NCI-H226 (cell line): ENCODE data around the gene NUDT3.
"Not testable (repeated sequence)": the region's sequence is repeated elsewhere in the genome, so short reads cannot be mapped to it uniquely, and the experiment has no call there.

Experiments
- DNase-seq: peaks from one replicate; pipeline ENCODE4 v3.0.0-alpha.2; 2015

NUDT3 gene

DNA sequence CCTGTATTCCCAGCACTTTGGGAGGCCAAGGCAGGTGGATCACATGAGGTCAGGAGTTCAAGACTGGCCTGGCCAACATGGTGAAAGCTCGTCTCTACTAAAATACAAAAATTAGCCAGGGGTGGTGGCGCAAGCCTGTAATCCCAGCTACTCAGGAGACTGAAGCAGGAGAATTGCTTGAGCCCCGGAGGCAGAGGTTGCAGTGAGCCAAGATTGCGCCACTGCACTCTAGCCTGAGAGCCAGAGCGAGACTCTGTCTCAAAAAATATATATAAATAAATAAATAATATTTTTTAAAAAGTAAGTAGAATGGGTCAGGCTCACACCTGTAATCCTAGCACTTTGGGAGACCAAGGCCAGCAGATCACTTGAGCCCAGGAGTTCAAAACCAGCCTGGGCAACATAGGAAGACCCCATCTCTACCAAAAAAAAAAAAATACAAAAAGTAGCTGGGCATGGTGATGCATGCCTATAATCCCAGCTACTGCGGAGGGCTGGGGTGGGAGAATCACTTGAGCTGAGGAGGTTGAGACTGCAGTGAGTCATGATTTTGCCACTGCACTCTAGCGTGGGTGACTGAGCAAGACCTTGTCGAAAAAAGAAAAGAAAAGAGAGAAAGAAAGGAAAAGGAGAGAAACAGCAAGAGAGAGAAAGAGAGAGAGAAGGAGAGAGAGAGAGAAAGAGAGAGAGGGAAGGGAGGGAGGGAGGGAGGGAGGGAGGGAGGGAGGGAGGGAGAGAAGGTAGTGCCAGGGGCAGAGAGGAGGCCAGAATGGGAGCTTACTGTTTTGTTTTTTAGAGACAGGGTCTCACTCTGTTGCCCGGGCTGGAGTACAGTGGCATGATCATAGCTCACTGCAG is 26.5 kb downstream of the NUDT3 start:
- peak; percentile 11 for DNase-seq

- DNase-seq, result not testable (repeated sequence)
Observed at GRCh38 chr6:34363681-34364075, 28.8 kb downstream of the NUDT3 start.

GRCh38 chr6:34362909-34363680 is 29.4 kb downstream of the NUDT3 start:
- DNase-seq, result no peak

GRCh38 chr6:34362176-34362575 is 30.3 kb downstream of the NUDT3 start:
- DNase-seq, result no peak

DNA sequence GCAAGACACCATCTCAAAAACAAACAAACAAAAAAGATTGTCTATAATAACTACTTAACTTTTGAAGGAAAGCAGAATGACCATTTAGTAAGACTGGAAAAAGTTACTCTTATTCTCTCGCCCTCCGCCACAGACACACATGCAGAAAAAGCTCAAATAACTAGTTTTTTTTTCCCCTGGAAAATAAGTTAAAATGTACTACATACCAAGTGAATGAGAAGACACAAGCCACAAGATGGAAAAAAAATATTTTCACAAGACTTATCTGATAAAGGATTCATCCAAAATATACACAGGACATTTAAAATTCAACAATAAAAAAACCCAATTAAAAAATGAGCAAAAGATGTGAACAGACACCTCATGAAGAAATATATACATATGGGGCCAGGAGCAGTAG is 31.9 kb downstream of the NUDT3 start:
- no peak for DNase-seq

- DNase-seq, result peak; percentile 10
Observed at GRCh38 chr6:34359418-34360158, 32.9 kb downstream of the NUDT3 start.

GRCh38 chr6:34358389-34358905 is 34.0 kb downstream of the NUDT3 start:
- peak; percentile 34 for DNase-seq

- no peak for DNase-seq
Observed at GRCh38 chr6:34357937-34358336, 34.5 kb downstream of the NUDT3 start.

GRCh38 chr6:34355889-34356288 is 36.6 kb downstream of the NUDT3 start:
- no peak for DNase-seq

DNA sequence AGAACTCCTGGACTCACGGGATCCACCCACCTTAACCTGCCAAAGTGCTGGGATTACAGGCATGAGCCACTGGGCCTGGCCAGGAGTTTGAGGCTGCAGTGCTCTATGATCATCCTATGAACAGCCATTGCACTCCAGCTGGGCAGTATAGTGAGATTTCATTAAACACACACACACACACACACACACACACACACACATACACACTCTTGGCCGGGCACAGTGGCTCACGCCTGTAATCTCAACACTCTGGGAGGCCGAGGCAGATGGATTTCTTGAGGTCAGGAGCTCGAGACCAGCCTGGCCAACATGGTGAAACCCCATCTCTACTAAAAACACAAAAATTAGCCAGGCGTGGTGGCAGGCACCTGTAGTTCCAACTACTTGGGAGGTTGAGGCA is 38.2 kb downstream of the NUDT3 start:
- DNase-seq, result not testable (repeated sequence)

- DNase-seq, result not testable (repeated sequence)
Observed at GRCh38 chr6:34353530-34353929, 38.9 kb downstream of the NUDT3 start.

DNA sequence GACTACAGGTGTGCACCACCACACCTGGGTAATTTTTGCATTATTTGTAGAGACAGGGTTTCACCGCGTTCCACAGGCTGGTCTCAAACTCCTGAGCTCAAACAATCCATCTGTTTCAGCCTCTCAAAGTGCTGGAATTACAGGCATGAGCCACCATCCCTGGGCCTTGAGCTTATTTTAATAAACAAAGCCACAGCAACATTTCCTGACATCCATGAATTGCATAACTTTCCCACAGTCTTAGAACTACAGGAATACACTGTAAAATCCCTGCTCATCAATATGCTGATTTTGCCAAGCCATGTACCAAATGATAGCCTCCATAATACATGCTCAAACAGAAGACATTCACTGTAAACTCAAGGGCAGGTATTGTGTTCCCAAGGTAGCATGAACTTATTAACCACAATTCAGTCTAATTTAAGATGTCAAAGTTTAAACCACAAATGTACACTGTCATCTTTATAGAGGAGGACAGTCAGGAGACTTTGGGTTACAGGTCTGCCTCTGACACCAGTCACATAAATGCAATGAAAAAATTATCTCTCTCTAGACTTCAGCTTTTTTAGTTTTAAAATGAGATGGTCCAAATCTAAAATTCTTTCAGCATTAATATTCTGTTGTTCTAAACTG is 40.0 kb downstream of the NUDT3 start:
- DNase-seq, result no peak

DNA sequence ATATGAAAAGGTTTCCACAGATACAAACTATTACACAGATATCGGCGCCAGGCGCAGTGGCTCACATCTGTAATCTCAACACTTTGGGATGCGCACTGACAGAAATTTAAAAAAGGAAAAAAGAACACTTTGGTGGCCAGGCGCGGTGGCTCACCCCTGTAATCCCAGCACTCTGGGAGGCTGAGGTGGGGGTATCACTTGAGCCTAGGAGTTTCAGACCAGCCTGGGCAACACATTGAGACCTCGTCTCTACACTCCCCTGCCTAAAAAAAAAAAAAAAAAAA is 41.6 kb downstream of the NUDT3 start:
- no peak for DNase-seq

- peak; percentile 68 for DNase-seq
Observed at GRCh38 chr6:34350137-34350933, 42.1 kb downstream of the NUDT3 start.

DNA sequence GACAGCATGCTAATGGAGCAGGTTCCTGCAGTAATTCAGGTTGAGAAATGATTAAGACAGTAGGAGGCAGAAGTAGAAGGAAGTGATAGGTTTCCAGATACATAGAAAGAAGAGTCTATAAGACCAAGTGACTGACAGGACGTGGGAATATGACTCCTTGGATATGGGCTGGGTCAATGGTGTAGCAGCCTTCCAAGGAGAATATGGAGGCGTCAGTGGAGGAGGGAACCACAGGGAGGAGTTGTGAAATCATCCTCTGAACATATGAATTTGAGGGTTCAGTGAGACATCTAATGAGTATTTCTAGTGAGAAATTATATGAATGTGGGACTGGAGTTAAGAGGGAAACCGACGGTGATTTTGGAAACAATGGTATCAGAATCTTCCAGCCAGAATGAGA is 43.3 kb downstream of the NUDT3 start:
- DNase-seq, result peak; percentile 69

- no peak for DNase-seq
Observed at GRCh38 chr6:34347303-34347702, 45.2 kb downstream of the NUDT3 start.

- DNase-seq, result no peak
Observed at GRCh38 chr6:34346175-34347119, 46.0 kb downstream of the NUDT3 start.

DNA sequence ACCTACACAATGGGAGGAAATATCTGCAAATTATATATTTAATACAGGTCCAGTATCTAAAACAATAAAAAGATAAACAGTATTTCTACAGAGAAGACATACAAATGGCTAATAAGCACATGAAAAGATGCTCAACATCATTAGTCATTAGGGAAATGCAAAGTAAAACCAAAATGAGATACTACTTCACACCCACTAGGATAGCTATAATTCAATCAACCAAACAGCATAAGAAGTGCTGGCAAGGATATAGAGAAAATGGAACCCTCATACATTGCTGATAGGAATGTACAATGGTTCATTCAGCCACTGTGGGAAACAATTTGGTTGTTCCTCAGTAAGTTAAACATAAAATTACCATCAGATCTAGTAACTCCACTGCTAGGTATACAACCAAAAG is 48.7 kb downstream of the NUDT3 start:
- no peak for DNase-seq

DNA sequence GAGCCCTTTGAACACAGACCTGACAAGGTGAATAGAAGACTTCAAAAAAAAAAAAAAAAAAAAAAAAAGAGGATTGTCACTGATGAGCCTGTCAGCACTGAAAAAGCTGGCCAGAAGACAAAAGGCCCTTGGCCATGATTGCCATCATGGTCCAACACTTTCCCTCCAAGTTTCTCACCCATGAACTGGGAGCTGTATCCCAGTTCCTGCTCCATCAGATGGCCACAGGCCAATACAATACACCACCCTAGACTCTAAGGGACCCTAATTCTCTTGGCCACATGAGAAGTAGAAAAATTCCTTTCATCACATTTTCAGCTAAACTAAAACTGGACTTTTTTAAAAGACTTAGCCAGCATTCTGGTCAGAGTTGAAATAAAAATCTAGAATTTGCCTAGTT is 50.2 kb downstream of the NUDT3 start:
- DNase-seq, result no peak

- DNase-seq, result no peak
Observed at GRCh38 chr6:34341481-34341971, 50.9 kb downstream of the NUDT3 start.
